CD4-positive, alpha-beta T cell treated with Interleukin-17A for 4 hours (primary cell): Measurements from ENCODE around the gene CNTNAP2.

Experiments used
- DNase-seq: peaks from one replicate; pipeline ENCODE4 v3.0.0-alpha.2; 2020; ENCODE audit warnings: mixed read lengths

Gene CNTNAP2

DNA sequence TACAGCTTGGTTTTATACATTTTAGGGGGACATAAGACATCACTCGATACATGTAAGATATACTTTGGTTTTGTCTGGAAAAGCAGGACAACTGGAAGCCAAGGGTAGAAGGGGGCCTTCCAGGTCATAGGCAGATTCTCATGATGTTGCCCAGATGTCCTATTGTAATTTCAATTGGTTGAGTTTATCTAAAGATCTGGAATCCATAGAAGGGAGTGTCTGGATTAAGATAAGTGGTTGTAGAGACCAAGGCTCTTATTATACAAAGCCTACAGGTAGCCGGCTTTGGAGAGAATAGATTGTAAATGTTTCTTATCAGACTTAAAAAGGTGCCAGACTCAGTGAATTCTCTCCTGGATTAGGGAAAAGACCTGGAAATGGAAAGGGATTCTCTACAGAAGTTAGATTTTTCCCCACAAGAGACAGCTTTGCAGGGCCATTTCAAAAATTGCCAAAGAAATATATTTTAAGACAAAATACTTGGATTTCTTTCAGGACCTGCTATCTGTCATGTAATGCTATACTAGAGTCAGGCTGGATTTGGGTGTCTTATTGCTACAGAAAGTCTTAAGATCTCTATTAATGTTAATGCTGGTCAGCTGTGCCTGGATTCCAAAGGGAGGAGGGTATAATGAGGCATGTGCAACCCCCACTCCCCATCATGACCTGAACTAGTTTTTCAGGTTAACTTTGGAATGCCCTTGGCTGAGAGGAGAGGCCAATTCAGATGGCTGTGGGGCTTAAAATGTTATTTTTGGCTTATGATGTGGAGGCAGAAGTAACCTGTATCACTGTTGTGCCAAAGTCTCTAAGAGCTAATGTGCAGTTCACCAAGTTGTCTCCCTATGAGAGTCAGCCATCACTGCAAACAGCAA, 1962.8 kb downstream of the CNTNAP2 start:
- no peak for DNase-seq

DNA sequence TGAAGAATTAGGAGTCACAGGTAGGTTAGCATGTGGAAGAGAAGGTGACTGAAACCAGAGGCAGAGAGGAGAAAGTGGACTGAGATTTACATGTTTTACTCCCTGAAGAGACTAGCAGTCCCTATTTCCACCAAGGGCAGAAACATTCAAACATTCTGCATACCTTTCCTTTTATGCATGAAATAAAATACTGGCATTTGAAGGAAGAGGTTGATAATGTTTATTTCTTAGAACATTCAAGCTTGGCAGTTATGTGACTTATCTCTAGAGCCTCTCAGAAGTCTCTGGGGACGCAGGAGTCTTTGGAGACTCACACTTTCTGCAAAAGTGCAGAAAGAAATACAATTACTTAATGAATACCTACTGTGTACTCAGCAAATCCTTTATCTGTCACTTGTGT, 1966.8 kb downstream of the CNTNAP2 start:
- DNase-seq, result no peak

DNA sequence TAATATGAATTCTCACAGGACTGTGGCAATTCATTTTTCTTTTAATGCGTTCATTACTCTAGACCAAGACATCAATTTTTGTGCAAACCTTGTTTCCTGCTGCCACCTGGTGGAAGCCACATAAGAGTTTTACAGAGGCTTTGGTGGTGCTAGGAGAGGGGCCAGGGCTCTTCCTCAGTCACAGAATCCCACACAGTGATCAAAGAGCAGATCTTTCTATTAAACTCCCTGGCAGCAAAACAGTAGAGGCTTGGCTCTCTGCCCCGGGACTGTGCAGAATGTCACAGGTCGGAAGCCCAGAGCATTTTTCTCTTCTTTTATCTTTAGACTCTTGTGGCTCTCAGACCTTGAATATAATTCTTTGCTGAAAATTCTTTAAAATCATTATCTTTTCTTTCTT, 1967.5 kb downstream of the CNTNAP2 start:
- no peak for DNase-seq

DNA sequence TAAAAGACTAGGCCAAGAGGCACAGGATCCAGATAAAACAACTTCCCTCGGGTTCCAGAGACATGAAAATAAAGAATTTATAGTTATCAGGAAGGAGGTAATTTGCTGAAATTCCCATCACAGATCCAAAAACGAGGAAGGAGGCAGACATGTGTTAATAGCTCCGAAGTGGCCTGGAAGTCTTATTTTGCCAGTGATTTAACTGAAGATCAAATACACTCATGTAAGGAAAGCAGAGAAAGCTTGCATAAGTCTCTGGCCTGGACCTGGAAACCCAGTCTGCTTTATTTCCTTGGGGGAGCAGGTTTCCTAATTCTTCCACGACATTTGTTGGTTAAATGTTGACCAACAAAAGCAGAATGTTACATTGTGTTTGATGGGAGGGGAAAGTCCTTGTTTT, 1975.3 kb downstream of the CNTNAP2 start:
- DNase-seq, result no peak

DNA sequence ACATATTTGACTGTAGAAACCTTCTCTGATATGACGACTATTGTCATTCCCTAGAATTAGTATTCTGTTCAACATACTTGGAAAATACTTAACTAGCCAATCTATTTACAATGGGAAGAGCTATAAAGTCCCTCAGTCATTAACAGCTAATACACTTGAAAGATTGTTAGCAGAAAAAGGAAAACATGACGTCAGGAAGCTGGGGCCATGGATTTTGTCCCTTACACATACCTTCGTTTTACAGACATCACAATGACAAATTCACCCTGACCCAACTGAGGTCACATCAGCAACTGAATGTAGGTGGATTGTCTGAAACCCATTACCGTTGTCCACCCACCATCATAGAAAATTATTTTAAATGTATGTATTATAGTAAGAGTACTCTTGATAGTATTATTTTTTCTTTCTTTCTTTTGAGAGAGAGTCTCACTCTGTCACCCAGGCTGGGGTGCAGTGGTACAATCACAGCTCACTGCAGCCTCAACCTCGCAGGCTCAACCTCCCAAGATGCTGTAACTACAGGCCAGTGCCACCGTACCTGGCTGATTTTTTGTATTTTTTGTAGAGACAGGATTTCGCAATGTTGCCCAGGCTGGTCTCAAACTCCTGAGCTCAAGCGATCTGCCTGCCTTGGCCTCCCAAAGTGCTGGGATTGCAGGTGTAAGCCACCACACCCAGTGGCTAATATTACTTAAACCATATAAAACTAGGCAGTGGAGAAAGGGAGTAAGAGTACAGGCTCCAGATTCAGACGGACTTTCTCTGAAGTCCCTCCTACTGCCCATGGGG, 1977.0 kb downstream of the CNTNAP2 start:
- no peak for DNase-seq

DNA sequence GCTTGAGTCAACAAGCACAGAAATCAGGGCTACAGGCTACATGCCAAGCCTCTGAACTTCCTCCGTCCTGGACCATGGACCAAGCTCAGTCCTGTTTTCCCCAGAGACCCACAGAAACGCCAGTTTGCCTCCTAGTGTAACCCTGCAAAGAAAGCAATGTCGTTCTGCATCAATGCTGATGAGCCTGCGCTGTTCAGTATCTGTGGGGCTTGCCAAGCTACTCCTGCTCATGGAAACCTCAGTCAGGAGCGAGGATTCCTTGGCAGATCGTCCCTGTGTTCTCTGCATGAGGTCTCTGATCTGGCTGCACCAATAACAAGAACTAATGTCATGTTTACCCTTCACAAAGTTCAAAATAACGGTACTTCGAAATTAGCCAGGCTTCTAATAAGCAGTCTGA, 1978.5 kb downstream of the CNTNAP2 start:
- DNase-seq, result no peak

DNA sequence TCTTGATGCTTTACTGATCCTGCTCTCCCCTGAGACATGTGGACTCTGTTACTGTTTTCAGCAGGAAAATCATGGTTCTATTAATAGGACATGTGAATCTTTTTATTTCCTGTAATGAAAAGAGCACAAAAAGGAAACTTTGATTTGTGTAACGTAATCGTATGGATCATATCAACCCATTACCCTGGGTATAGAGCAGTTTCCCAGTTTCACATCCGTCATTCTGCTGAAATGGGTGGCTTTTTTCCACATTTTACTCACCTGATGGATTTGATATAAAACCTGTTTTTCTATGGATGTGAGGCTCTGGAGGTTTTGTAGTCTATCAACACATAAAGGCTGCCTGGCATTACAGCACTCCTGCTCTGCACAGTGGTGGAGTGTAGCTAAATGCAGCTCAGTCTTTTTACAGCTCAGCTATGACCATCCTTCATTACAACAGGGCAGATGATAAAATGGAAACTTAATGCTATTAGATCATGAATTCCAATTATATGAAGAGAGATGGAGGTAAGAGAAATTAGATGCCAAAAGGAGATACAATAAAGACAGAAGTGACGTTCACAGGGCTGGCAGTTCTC, 1987.6 kb downstream of the CNTNAP2 start:
- DNase-seq, result no peak

DNA sequence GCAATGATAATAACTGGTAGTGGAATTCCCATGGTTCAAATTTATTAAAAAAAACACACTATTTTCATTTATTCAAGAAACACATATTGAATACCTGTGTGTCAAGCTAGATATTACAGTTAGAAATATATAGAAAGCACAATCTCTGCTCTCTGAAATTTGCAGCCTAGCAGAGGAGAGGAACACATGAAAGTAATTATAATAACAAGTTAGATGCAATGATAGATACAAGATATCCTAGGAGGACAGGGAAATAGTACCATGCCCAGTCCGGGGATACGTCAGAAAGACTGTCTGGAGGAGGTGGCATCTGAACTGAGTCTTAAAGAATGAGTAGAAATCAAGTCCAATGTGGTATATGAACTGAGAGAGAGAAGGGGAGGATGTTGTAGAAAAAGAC, 1988.3 kb downstream of the CNTNAP2 start:
- no peak for DNase-seq

DNA sequence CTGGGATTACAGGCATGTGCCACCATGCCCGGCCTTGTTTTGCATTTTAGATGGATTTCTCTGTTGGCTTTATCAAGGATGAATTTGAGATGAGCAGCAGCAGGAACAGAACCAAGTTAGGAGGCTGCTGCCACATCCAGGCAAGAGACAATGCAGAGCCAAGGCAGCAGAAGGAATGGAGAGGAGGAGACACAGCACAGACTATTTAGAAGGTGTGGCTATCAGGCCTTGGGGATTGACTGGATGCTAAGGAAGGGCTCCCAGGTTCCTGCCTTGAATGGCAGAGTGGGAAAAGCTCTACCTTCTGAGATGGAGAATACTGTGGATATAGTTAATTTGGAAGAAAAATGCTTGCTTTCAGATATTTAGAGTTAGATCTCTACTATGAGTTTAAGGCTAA, 1989.3 kb downstream of the CNTNAP2 start:
- DNase-seq, result no peak

DNA sequence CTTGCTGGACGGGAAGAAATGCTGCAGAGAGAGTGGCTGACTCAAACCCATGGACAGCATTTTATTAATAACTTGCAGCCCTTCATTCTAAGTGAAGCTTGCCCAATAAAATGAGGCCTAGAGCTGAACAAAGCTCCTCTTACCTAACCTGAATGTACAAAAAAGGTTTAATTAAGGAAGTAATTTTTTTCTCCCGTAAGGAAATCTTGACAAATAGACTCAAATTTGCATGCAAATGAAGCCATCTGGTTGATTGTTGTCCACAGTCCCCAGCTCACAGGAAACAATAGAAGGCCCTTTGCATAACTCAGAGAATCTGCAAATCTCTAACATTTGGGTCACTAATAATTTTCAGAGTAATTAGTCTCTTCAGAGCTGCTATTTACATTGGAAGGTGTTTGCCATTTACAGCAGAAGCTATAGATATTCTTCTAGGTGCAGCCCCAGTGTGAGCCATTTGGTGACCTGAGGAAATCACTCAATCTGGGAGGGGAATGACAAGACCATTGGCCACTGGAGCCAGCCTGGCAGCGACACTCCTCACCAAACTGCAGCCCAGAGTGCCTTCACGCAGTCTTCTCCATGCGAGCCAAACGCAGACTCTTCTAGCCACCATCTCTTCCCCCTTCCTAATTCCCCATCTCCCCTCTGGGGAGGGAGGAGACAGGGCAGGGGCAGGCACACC, 1991.0 kb downstream of the CNTNAP2 start:
- DNase-seq, result no peak

DNA sequence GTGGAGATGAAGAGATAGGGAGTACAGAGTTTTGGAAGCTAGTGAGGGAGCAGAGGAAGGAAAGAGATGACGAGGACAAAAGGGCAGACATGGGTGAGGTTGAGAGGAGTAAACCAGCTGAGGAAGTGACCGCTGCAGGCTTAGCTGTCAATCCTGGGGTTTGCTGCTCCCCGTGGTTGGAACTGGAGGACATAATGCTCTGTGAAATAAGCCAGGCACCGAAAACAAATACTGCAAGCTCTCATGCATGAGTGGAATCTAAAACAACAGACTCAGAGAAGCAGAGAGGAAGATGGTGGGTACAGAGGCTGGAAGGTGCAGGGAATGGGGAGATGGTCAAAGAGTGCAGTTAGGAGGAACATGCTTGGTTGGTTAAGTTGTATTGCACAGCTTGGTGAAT, 1991.8 kb downstream of the CNTNAP2 start:
- no peak for DNase-seq

DNA sequence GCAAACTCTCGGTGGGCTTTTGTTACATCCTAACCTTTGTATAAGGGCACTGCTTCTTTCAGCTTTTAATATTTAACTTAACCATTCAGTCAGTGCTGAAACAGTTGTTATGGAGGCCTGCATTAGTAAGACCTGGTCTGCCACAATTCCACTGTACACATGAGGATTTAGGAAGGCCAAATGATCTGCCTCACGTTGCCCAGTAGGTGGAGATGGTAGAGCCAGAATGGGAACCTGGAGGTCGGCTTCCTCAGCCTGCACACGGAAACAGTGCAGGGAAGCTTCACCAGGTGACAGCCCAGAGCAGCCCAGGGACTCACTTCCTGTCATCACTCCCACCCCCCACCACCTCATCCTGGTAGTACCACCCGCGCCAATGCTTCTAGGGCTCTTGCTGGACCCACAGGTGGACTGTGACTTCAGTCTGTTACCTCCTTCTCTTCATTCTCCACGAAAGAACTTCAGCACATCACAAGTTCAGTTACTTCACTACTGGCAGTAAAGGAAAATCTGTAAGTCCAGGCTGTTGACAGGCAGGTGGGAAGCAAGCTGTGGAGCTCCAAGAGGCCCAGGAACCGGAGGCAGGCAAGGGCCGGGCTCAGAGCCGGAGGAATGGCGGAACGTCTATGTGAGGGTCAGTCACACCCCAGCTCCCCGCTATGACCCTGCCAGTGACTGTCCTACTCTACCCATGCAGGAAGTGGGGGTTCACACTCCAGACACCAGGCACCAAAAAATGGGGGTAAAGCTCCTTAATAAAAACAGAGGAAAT, 1993.7 kb downstream of the CNTNAP2 start:
- DNase-seq, result no peak

DNA sequence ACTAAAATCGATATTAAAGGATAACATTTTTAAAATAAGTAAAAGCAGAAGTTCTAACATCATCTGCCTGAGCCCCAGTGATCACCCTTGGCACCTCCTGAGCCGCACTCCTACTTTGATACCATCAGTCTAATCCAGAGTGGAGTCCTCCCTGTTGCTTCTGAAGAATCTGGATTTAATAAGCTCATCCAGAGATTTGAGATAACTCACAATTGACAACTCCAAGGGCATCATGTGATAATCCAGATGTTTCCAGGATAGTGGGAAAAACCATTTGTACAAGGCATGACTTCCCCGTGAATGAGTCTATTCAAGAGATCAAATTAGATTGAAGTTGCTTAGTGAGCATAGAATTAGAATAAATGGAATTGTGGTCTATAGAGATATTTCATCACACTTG, 1998.2 kb downstream of the CNTNAP2 start:
- DNase-seq, result no peak

DNA sequence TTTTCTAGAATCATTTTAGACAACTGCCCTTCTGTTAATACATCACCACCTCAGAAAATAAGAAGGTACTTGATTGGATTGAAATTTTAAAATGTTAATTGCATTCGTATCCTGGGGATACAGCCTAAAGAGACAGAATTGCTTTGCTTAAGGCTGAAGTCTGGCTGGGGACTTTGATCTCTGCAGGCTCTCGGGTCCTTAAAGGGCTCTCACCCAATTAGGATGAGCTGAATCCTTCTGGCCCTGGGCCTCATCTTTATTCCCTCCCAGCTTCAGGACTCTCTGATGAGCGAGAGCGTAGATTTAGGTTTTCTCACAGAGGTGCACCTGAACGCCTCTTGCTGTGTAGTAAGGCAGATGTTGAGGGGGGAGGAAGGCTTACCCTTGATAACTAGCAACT, 1998.7 kb downstream of the CNTNAP2 start:
- no peak for DNase-seq

DNA sequence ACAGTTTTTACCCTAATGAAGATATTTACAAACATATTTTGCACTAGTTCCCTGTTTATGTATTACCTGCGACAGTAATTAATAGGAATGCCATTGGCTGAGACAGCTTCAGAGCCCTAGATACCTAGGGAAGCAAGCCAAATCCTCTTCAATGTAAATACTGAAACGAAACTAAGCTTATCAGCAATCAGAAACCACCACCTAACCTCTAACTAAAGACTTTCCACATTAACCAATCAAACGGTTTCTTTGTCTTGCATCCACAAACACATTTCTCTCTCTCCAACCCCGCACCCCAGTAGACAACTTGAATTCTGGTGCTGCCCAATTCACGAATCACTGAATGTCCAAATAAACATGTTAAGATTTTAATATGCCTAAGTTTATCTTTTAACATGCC, 1999.6 kb downstream of the CNTNAP2 start:
- DNase-seq, result no peak

DNA sequence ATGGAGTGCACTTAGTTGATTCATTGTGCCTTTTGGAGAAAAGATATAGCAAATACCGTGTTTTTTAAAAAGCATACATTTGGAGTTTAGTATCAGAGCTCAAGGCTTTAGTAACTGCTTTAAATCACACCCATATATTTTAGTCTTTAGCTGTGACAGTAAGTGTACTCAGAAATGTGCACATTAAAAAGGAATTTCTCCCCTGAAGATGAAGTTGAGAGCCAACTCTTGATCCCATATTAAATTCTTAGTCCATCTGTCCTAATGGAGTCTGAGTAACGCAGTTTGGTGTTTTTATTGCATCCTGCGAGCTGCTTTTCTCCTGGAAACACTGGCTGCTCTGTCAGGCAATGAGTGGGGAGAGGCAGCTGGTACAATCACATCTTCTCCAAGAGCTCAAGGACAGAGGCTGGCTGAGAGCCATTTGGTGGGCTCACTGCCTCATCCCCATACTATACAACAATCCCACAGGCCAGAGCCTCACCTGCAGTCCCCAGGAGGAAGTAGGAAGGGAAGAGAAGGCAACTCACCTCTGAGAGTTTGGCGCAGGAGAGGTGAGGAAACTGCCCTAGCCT, 2000.3 kb downstream of the CNTNAP2 start:
- DNase-seq, result no peak

DNA sequence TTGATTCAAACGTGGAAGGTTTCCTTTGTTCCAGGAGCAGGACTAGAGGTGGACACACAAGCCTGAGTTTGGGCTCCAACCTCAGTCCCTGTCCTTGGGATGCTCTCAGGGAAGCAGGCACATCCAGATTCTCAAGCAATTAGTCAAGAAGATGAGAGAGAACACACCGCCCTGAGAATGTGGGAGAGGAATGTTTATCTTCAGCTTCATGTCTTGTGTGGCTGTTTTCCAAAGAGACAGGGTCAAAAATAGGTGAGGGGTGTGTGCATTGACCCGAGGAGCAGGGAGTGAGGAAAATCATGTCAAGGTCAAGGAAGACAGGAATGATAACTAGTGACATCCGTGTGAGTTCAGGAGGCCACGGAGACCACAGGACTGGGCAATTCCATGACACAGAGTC, 2001.8 kb downstream of the CNTNAP2 start:
- no peak for DNase-seq

DNA sequence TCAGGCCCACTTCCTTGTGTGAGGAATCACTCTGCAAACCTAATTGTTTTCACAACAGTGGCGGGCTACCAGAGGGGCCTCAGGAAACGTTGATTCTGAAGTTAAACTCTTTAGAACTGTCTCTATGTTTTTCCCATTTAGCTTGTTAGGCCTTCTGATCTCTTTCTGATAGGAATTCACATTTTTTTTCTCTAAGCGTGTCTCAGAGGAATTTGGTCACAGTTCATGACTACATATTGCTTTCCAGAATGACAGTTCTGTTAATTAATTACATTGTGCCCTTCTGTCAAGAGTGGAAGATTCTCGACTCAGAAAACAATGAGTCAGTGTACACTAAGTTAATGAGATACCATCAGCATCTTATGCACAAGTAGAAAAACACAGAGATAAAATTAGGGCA, 2004.8 kb downstream of the CNTNAP2 start:
- DNase-seq, result no peak

DNA sequence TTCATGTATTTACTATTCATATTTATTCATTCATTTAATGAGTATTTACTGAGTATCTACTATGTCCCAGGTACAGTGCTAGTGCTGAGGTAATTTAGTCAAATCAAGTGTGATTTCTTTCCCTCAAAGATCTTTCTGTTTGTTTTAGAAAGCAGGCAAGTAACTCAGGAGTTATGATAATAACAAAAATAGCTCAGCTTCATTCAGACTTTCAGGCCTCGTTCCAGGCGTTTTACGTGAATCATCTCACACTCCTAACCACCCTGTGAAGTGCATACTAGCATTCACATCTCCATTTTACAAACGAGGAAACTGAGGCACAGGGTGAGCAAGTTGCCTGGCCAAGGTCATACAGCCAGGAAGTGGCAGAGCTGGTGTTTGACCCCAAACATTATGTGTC, 2005.2 kb downstream of the CNTNAP2 start:
- DNase-seq, result no peak

DNA sequence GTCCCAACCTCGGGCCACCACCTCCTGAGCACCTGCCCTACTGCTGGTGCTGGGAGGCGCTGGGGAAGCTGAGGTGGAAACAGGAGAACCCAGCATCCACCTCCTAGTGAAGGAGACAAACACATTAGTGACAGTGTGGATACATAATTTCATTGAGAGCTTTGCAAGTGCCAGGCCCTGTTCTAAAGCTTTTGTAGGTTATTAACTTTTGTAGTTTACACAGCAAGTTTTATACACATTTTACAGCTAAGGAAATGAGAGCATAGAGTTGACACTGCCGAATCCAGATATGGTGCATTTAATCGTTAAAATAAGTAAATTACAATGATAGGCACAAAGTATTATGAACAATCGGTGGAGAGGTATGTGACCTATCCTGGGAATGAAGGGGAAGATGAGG, 2007.9 kb downstream of the CNTNAP2 start:
- no peak for DNase-seq

DNA sequence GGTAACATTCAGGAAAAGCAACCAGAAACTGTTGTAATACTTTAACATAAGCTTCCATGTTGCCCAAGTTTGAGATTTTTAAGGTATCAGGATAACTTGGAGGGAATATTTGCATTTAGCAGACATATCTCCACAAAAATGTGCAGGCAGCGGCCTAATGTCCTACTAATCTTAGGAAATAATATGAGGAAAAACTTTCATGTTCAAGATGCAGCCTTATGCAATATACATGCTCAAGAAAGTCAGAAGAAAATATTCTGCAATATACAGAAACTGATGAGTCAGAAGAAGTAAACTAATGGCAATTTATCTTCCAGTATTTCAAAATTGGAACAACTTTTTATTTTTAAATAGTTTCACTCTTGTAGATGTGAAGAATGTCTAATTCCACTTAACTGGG, 2010.8 kb downstream of the CNTNAP2 start:
- DNase-seq, result no peak

DNA sequence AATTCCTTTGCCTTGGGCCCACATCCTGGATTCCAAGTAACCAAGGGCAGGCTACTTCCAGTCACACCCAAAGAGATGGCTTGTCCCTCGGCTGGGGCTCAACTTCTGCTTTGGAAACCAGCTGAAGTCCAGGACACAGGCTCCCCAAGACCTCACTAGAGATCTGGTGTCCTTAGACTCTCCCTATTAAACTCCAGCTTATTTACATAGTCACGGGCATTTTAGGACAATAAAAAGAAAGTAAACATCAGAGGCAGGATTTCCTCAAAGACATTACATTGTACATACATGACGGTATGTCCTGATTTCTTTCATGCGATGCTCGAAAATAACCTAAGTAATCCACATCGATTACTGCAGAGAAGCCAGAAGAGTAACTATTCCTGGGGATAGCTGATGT, 2012.4 kb downstream of the CNTNAP2 start:
- DNase-seq, result no peak
